GM18519 (cell line): ENCODE results near the gene NAA60.
"Not testable (repeated sequence)": the region's sequence is repeated elsewhere in the genome, so short reads cannot be mapped to it uniquely, and the experiment has no call there.

Experiments
- ATAC-seq: cut with Tn5 transposase; IDR thresholded peaks from one replicate; pipeline ENCODE4 v1.9.1; 2021; ENCODE audit warnings: mild to moderate bottlenecking, moderate library complexity; ENCODE audit not compliant: unreplicated experiment, low FRiP score

NAA60 gene

GRCh38 chr16:3460585-3460984, 17.1 kb downstream of the NAA60 start:
- ATAC-seq: no peak

GRCh38 chr16:3461151-3461550, 17.7 kb downstream of the NAA60 start:
- no peak for ATAC-seq

GRCh38 chr16:3465301-3465700, 21.8 kb downstream of the NAA60 start:
- ATAC-seq: no peak

- ATAC-seq: no peak
These were observed 22.6 kb downstream of the NAA60 start for GRCh38 chr16:3465911-3466584.

GRCh38 chr16:3467182-3467581, 23.7 kb downstream of the NAA60 start:
- ATAC-seq: no peak

- ATAC-seq: no peak
These were observed 24.4 kb downstream of the NAA60 start for GRCh38 chr16:3467921-3468320.

- ATAC-seq: no peak
These were observed 25.0 kb downstream of the NAA60 start for GRCh38 chr16:3468501-3468900.

- no peak for ATAC-seq
These were observed 26.3 kb downstream of the NAA60 start for GRCh38 chr16:3469736-3470135.

GRCh38 chr16:3470723-3471122, 27.2 kb downstream of the NAA60 start:
- no peak for ATAC-seq

- ATAC-seq: no peak
These were observed 28.2 kb downstream of the NAA60 start for GRCh38 chr16:3471518-3472176.

GRCh38 chr16:3472878-3473595, 29.6 kb downstream of the NAA60 start:
- ATAC-seq: no peak

- ATAC-seq: not testable (repeated sequence)
These were observed 30.1 kb downstream of the NAA60 start for GRCh38 chr16:3473596-3473943.

GRCh38 chr16:3474136-3474779, 30.8 kb downstream of the NAA60 start:
- no peak for ATAC-seq

GRCh38 chr16:3474870-3475269, 31.4 kb downstream of the NAA60 start:
- ATAC-seq: not testable (repeated sequence)

- ATAC-seq: no peak
These were observed 32.3 kb downstream of the NAA60 start for GRCh38 chr16:3475604-3476375.

- no peak for ATAC-seq
These were observed 32.9 kb downstream of the NAA60 start for GRCh38 chr16:3476409-3476808.

- no peak for ATAC-seq
These were observed 34.9 kb downstream of the NAA60 start for GRCh38 chr16:3478242-3478925.

GRCh38 chr16:3479654-3480216, 36.3 kb downstream of the NAA60 start:
- ATAC-seq: no peak

GRCh38 chr16:3480901-3481695, 37.6 kb downstream of the NAA60 start:
- no peak for ATAC-seq
